Central memory CD8-positive, alpha-beta T cell (primary cell): ENCODE measurements around the gene TMEM117.

Source experiments
- ATAC-seq: fragments of 150-1000 bp; cut with Tn5 transposase; replicated peaks from 2 replicates; pipeline ENCODE4 v1.10.0; 2022; ENCODE audit warnings: mild to moderate bottlenecking, moderate FRiP score, moderate number of reproducible peaks; ENCODE audit not compliant: poor library complexity, severe bottlenecking; ENCODE audit errors: extremely low read depth
- DNase-seq, 2 donors: peaks; one replicate each; pipeline ENCODE4 v3.0.0; 2021; ENCODE audit warnings: low spot score in 2 of 2
- H3K27ac Mint-ChIP-seq: one replicate; pipeline ENCODE4 v1.8.0; 2022; ENCODE audit warnings: low read depth, mild to moderate bottlenecking, moderate library complexity, mixed read lengths
- H3K27me3 Mint-ChIP-seq: one replicate; pipeline ENCODE4 v1.8.0; 2022; ENCODE audit warnings: mixed read lengths
- H3K36me3 Mint-ChIP-seq: one replicate; pipeline ENCODE4 v1.8.0; 2022; ENCODE audit warnings: mild to moderate bottlenecking, moderate library complexity, mixed read lengths; ENCODE audit not compliant: insufficient read depth
- H3K4me1 Mint-ChIP-seq: one replicate; pipeline ENCODE4 v1.8.0; 2022; ENCODE audit warnings: mixed read lengths
- H3K4me3 Mint-ChIP-seq: one replicate; pipeline ENCODE4 v1.8.0; 2022; ENCODE audit warnings: mild to moderate bottlenecking, moderate library complexity, mixed read lengths
- H3K9me3 Mint-ChIP-seq: one replicate; pipeline ENCODE4 v1.8.0; 2022; ENCODE audit warnings: mixed read lengths

The TMEM117 gene

GRCh38 chr12:43835656-43836474, at the start of gene TMEM117:
Gene TMEM117 (plus strand): TSS chr12:43836081.
- H3K36me3 Mint-ChIP-seq = peaks cover 2% of the 10 kb centered on the region
- peaks cover 42% of the 10 kb centered on the region for H3K4me1 Mint-ChIP-seq
- peak within 1 kb of the TSS; percentile 46 for H3K27ac Mint-ChIP-seq
- ATAC-seq = peak; percentile 68
- H3K27me3 Mint-ChIP-seq = no peaks in the 10 kb centered on the region
- H3K4me3 Mint-ChIP-seq = peak within 1 kb of the TSS; percentile 82
- DNase-seq = peak; percentile 41 to 42
- H3K9me3 Mint-ChIP-seq = no peaks in the 10 kb centered on the region

- ATAC-seq (no peak), DNase-seq (no peak)
- Mint-ChIP-seq H3K36me3 (peaks cover 38% of the 10 kb centered on the region), H3K27me3 (no peaks in the 10 kb centered on the region), H3K9me3 (no peaks in the 10 kb centered on the region), H3K4me1 (no peaks in the 10 kb centered on the region), H3K4me3 (no peak overlapping the region), H3K27ac (no peak overlapping the region)
Observed at GRCh38 chr12:43786899-43787693, 48.8 kb upstream of the TMEM117 start.

DNA sequence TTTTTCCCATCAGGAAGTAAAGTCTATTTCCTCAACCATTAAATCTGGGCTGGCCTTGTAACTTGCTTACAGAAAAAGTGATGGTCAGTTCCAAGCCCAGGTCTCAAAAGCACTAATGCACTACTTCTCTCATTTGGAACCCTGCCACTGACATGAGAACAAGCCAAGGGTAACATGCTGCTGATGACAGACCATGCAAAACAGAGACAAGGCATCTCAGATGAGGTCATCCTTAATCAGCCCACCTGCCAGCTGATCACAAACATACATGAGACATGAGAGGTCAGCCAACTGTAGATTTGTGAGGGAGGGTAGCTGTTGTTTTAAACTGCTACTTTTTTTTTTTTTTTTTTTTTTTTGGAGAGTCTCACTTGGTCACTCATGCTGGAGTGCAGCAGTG, 45.9 kb upstream of the TMEM117 start:
- Mint-ChIP-seq H3K27ac (peak overlapping the region; percentile 13), H3K4me3 (no peak overlapping the region), H3K9me3 (no peaks in the 10 kb centered on the region), H3K27me3 (no peaks in the 10 kb centered on the region), H3K4me1 (no peaks in the 10 kb centered on the region), H3K36me3 (peaks cover 24% of the 10 kb centered on the region)
- no peak for ATAC-seq
- DNase-seq = no peak

DNA sequence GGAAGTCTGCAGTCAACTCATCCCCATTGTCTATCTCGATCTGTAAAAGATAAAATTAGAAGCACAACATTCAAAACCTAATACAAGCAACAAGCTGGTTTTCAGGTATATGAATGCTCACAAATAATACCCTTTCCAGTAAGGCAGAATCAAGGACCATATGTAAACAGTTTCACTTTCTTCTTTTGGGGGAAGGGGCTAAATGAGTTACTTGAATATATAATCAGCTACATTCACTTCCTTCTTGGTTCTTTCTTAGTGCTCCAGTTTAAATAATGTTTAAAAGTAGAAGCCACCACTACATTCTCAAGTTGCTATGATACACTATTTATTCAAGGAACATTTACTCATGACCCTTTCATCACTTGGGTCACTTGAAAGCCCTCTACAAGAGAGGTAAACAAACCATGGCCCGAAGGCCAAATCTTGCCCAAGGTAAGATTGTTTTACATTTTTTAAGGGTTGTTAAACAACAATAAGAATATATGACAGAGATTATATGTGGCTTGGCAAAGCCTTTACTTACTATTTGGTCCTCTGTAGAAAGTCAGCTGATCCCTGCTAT, 40.1 kb upstream of the TMEM117 start:
- H3K27me3 Mint-ChIP-seq = no peaks in the 10 kb centered on the region
- no peaks in the 10 kb centered on the region for H3K4me1 Mint-ChIP-seq
- no peaks in the 10 kb centered on the region for H3K9me3 Mint-ChIP-seq
- DNase-seq (no peak), ATAC-seq (no peak)
- no peak overlapping the region for H3K4me3 Mint-ChIP-seq
- H3K36me3 Mint-ChIP-seq = peaks cover 41% of the 10 kb centered on the region
- no peak overlapping the region for H3K27ac Mint-ChIP-seq

- Mint-ChIP-seq H3K4me3 (no peak overlapping the region), H3K27ac (no peak overlapping the region), H3K4me1 (no peaks in the 10 kb centered on the region), H3K9me3 (no peaks in the 10 kb centered on the region), H3K27me3 (no peaks in the 10 kb centered on the region), H3K36me3 (peaks cover 49% of the 10 kb centered on the region)
- ATAC-seq = no peak
- no peak for DNase-seq
Observed at GRCh38 chr12:43797561-43798217, 38.2 kb upstream of the TMEM117 start.

DNA sequence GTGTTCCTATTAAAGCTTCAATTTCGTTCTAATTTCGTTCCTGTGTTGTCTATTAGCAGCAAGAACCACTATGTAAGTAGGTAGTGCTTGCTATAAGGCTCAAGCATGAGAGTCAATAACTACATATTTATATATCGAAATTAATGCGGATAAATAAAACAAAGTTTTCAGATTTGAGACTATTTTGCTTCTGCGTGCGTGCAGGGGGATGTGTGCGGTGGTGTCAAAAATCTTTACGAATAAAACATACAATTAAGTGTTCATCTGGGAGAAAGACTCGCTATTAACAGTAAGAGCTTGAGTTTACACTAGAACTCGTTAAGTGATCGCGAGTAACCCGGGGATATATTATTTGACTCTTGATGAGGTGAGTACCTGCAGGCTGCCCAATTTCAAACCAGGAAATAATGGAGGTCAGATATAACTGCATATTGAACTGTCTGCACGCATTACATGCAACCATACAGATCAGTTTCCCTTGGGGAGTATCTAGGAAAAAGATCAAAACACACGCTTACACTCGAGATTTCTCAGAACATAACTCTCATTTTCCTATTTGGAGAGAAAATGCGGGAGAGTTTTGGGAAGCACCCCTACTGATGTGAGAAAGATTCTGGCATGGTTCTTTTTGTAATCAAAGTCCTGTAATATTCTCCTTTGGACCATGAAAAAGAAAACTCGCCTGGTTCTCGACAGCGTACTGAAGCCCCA, 30.6 kb upstream of the TMEM117 start:
- peak overlapping the region; percentile 96 for H3K4me3 Mint-ChIP-seq
- peak overlapping the region; percentile 100 for H3K27ac Mint-ChIP-seq
- ATAC-seq = peak; percentile 42
- DNase-seq = no peak
- H3K27me3 Mint-ChIP-seq = no peaks in the 10 kb centered on the region
- no peaks in the 10 kb centered on the region for H3K9me3 Mint-ChIP-seq
- peaks cover 30% of the 10 kb centered on the region for H3K4me1 Mint-ChIP-seq
- H3K36me3 Mint-ChIP-seq = peaks cover 31% of the 10 kb centered on the region

GRCh38 chr12:43805860-43806736, 29.8 kb upstream of the TMEM117 start, which contains the start of gene TWF1:
Gene TWF1 (minus strand): TSS chr12:43806317. CDS start chr12:43806245, 72 bp downstream.
- ATAC-seq = peak; percentile 85
- Mint-ChIP-seq H3K27me3 (no peaks in the 10 kb centered on the region), H3K27ac (peak within 1 kb of the TSS; percentile 100), H3K4me3 (peak within 1 kb of the TSS; percentile 96), H3K9me3 (no peaks in the 10 kb centered on the region), H3K4me1 (peaks cover 30% of the 10 kb centered on the region), H3K36me3 (peaks cover 23% of the 10 kb centered on the region)
- DNase-seq = peak; percentile 75 to 79

DNA sequence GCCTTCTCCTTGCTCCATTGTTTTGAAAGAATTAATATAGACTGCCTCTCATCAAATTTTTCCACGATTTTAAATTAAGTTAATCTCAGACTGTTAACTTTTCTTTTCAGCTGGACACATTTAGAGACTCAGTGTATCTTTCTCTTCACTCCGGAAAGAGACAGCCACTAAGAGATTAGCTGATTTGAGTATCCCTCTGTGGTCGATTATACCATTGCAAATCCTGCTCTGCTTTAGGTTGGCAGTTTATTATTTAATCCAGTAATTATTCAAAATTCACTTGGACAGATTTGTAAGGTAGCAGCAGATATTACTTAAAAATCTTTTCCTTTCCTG, 29.2 kb upstream of the TMEM117 start:
- Mint-ChIP-seq H3K4me3 (peak overlapping the region; percentile 96), H3K36me3 (peaks cover 22% of the 10 kb centered on the region), H3K27ac (peak overlapping the region; percentile 100), H3K27me3 (no peaks in the 10 kb centered on the region), H3K9me3 (no peaks in the 10 kb centered on the region), H3K4me1 (peaks cover 30% of the 10 kb centered on the region)
- DNase-seq = no peak
- ATAC-seq = no peak

- Mint-ChIP-seq H3K27ac (peak overlapping the region; percentile 100), H3K9me3 (no peaks in the 10 kb centered on the region), H3K4me1 (peaks cover 30% of the 10 kb centered on the region), H3K36me3 (peaks cover 18% of the 10 kb centered on the region), H3K27me3 (no peaks in the 10 kb centered on the region), H3K4me3 (peak overlapping the region; percentile 96)
- no peak for DNase-seq
- ATAC-seq = no peak
Observed at GRCh38 chr12:43807386-43807785, 28.5 kb upstream of the TMEM117 start.

- Mint-ChIP-seq H3K4me3 (no peak overlapping the region), H3K27me3 (peaks cover 9% of the 10 kb centered on the region), H3K36me3 (no peaks in the 10 kb centered on the region), H3K27ac (no peak overlapping the region), H3K4me1 (peaks cover 2% of the 10 kb centered on the region), H3K9me3 (no peaks in the 10 kb centered on the region)
- ATAC-seq (no peak), DNase-seq (no peak)
Observed at GRCh38 chr12:43812057-43812456, 23.8 kb upstream of the TMEM117 start.

GRCh38 chr12:43812926-43813325, 23.0 kb upstream of the TMEM117 start:
- no peak overlapping the region for H3K4me3 Mint-ChIP-seq
- H3K4me1 Mint-ChIP-seq = no peaks in the 10 kb centered on the region
- DNase-seq (no peak), ATAC-seq (no peak)
- H3K9me3 Mint-ChIP-seq = no peaks in the 10 kb centered on the region
- no peaks in the 10 kb centered on the region for H3K36me3 Mint-ChIP-seq
- H3K27ac Mint-ChIP-seq = no peak overlapping the region
- H3K27me3 Mint-ChIP-seq = peaks cover 9% of the 10 kb centered on the region
